ENCODE results near the gene ADAMTS3.

The ADAMTS3 gene

GRCh38 chr4:72473434-72473900 is 95.6 kb downstream of the ADAMTS3 start:
- DNase-seq (ENCODE audit: low read depth): no peak
- no peak for TF ChIP-seq CTCF (conservative IDR thresholded peaks at IDR 0.05; ENCODE audit: low read length)
- H3K4me3 ChIP-seq (ENCODE audit: low read length): no peak overlapping the region

- H3K4me3 ChIP-seq (ENCODE audit: low read length): no peak overlapping the region
- TF ChIP-seq CTCF (conservative IDR thresholded peaks at IDR 0.05; ENCODE audit: low read length): no peak
Measured at GRCh38 chr4:72471816-72472215, 97.2 kb downstream of the ADAMTS3 start.

GRCh38 chr4:72468904-72469502 is 100.0 kb downstream of the ADAMTS3 start:
- peak; percentile 37 for DNase-seq (ENCODE audit: low read depth)
- peak; percentile 60 for TF ChIP-seq CTCF (conservative IDR thresholded peaks at IDR 0.05; ENCODE audit: low read length)

More at GRCh38 chr4:72471816-72472215, 97.2 kb downstream of the ADAMTS3 start:
- no peak for DNase-seq (ENCODE audit: low read depth)

GRCh38 chr4:72467633-72468032 is 101.4 kb downstream of the ADAMTS3 start:
- TF ChIP-seq CTCF (conservative IDR thresholded peaks at IDR 0.05; ENCODE audit: low read length): no peak
- DNase-seq (ENCODE audit: low read depth): no peak
- no peak overlapping the region for H3K4me3 ChIP-seq (ENCODE audit: low read length)

More at GRCh38 chr4:72468904-72469502, 100.0 kb downstream of the ADAMTS3 start:
- H3K4me3 ChIP-seq (ENCODE audit: low read length): no peak overlapping the region

- no peak for DNase-seq (ENCODE audit: low read depth)
- no peak overlapping the region for H3K4me3 ChIP-seq (ENCODE audit: low read length)
- TF ChIP-seq CTCF (conservative IDR thresholded peaks at IDR 0.05; ENCODE audit: low read length): no peak
Measured at GRCh38 chr4:72463724-72464123, 105.3 kb downstream of the ADAMTS3 start.

- TF ChIP-seq CTCF (conservative IDR thresholded peaks at IDR 0.05; ENCODE audit: low read length): no peak
- H3K4me3 ChIP-seq (ENCODE audit: low read length): no peak overlapping the region
- no peak for DNase-seq (ENCODE audit: low read depth)
Measured at GRCh38 chr4:72457158-72457557, 111.9 kb downstream of the ADAMTS3 start.

GRCh38 chr4:72451349-72451748 is 117.7 kb downstream of the ADAMTS3 start:
- no peak overlapping the region for H3K4me3 ChIP-seq (ENCODE audit: low read length)
- no peak for TF ChIP-seq CTCF (conservative IDR thresholded peaks at IDR 0.05; ENCODE audit: low read length)
- DNase-seq (ENCODE audit: low read depth): no peak
